Stomach smooth muscle (tissue), 2 donors: ENCODE data around the gene ARHGAP1.

ENCODE experiments used
- H3K27ac ChIP-seq: one replicate; pipeline ENCODE4 v1.7.0; 2013; ENCODE audit warnings: mild to moderate bottlenecking, low read length, inconsistent platforms
- H3K27me3 ChIP-seq, 2 donors: one replicate each; pipeline ENCODE4 v1.7.0; 2013; ENCODE audit warnings: low read length in 2 of 2; ENCODE audit not compliant: insufficient read depth in 2 of 2, control insufficient read depth in 1 of 2
- H3K36me3 ChIP-seq, 2 donors: one replicate each; pipeline ENCODE4 v1.7.0; 2013; ENCODE audit warnings: low read length in 2 of 2; ENCODE audit not compliant: control insufficient read depth in 2 of 2, insufficient read depth in 2 of 2
- H3K4me1 ChIP-seq: one replicate; pipeline ENCODE4 v1.7.0; 2013; ENCODE audit warnings: low read length; ENCODE audit not compliant: control insufficient read depth, insufficient read depth
- H3K4me3 ChIP-seq, 2 donors: one replicate each; pipeline ENCODE4 v1.7.0; 2013; ENCODE audit warnings: low read length in 2 of 2
- H3K9ac ChIP-seq, 2 donors: one replicate each; pipeline ENCODE4 v1.7.0; 2013; ENCODE audit warnings: low read length in 2 of 2, mild to moderate bottlenecking in 1 of 2
- H3K9me3 ChIP-seq, 2 donors: one replicate each; pipeline ENCODE4 v1.7.0; 2013; ENCODE audit warnings: low read length in 2 of 2; ENCODE audit not compliant: control insufficient read depth in 2 of 2
- donor health status: healthy.
- donor health status: Pancreatic carcinoma.

The ARHGAP1 gene

DNA sequence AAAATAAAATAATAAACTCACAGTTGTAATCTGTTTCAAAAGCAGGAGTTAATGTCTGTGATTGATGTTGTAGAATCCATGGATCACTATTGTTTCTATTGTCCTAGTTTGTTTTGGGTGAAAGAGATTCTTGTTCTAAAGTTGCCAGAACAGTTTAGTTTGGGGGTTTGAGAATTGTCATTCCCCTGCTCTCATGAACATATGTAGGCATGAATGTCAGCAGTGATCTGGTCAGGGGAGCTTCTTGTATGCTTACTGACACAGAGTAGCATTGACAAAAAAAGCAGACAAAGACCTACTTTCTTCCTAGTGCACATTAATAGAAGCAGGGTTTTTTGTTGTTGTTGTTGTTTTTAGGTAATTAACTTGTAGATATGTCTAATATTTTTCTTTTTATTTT, 38.6 kb downstream of the ARHGAP1 start:
- H3K27me3 ChIP-seq, result no peaks in the 10 kb centered on the region
- H3K36me3 ChIP-seq, result peaks cover 45 to 52% of the 10 kb centered on the region in 2 donors
- no peaks in the 10 kb centered on the region for H3K9me3 ChIP-seq
- no peak overlapping the region for H3K27ac ChIP-seq
- peaks cover 2% of the 10 kb centered on the region for H3K4me1 ChIP-seq
- no peak overlapping the region for H3K4me3 ChIP-seq
- H3K9ac ChIP-seq, result no peak overlapping the region

DNA sequence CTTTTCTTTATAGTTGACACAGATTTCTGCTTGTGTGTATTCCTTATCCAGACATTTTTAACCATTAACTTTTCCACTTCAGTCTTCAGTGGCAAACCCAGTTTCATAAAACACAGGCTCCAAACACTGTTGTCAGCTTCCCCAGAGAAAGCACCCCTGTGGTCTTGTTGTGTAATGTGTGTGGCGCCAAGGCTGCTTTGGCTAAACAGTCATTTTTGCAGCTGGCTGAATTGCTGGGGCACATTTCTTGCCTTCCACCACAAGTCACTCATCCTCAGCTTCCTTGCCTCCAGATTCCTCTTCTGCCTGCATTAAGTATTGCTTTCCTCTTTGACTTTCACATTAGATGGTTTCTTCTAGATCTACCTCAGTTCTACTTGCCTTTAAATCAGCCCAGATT, 40.5 kb downstream of the ARHGAP1 start:
- Histone ChIP-seq H3K4me3 (no peak overlapping the region), H3K36me3 (peaks cover 41 to 48% of the 10 kb centered on the region in 2 donors), H3K27me3 (no peaks in the 10 kb centered on the region), H3K27ac (no peak overlapping the region), H3K9me3 (no peaks in the 10 kb centered on the region), H3K9ac (no peak overlapping the region), H3K4me1 (peaks cover 2% of the 10 kb centered on the region)

DNA sequence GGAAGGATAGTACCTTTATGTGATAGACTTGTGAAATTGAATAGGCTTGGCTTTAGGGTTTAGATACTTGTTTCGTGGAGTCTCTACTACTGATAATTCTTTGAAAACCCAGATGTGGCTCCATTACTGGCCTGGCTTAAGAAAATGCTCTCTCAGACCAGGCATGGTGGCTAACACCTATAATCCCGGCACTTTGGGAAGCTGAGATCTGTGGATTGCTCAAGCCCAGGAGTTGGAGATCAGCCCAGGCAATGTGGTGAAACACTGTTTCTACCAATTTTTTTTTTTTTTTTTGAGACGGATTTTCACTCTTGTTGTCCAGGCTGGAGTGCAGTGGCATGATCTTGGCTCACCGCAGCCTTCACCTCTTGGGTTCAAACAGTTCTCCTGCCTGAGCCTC, 42.2 kb downstream of the ARHGAP1 start:
- no peaks in the 10 kb centered on the region for H3K27me3 ChIP-seq
- H3K9me3 ChIP-seq, result no peaks in the 10 kb centered on the region
- no peak overlapping the region for H3K4me3 ChIP-seq
- H3K27ac ChIP-seq, result no peak overlapping the region
- H3K9ac ChIP-seq, result no peak overlapping the region
- H3K36me3 ChIP-seq, result peaks cover 37 to 48% of the 10 kb centered on the region in 2 donors
- H3K4me1 ChIP-seq, result peaks cover 1% of the 10 kb centered on the region

DNA sequence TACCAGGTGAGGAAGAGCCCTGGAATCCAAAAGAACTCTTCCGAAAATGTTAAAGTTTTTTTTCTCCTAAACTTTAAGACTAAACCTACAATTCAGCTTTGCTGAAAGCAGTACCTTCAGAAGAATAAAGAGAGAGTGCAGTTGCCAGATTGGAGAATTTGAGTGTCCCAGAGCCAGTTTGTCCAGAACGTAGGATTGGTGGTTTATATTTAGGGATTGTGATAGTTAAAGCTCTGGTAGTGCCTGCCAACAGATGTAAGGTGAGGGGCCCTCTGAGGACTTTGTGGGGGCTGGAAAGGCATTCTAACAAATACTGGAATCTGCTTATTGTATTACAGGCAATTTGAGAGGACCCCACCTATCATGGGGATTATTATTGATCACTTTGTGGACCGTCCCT, 43.2 kb downstream of the ARHGAP1 start:
- H3K27ac ChIP-seq, result no peak overlapping the region
- no peaks in the 10 kb centered on the region for H3K4me1 ChIP-seq

DNA sequence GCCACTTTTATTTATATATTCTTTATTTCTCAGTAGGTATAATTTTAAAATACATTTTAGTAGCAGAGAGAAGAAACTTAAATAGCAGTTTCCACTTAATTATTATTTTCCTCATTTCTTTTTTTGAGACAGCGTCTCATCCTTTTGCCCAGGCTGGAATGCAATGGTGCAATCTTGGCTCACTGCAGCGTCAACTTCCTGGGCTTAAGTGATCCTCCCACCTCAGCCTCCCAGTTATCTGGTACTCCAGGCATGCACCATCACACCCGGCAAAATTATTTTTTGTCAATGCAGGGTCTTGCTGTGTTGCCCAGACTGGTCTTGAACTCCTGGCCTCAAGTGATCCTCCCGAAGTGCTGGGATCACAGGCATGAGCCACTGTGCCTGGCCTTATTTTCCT, 44.8 kb downstream of the ARHGAP1 start:
- H3K4me3 ChIP-seq, result no peak overlapping the region
- no peaks in the 10 kb centered on the region for H3K9me3 ChIP-seq
- no peaks in the 10 kb centered on the region for H3K4me1 ChIP-seq
- H3K27ac ChIP-seq, result no peak overlapping the region
- H3K9ac ChIP-seq, result no peak overlapping the region
- peaks cover 37 to 50% of the 10 kb centered on the region in 2 donors for H3K36me3 ChIP-seq
- H3K27me3 ChIP-seq, result no peaks in the 10 kb centered on the region

More for the DNA sequence above, 43.2 kb downstream of the ARHGAP1 start:
- peaks cover 33 to 44% of the 10 kb centered on the region in 2 donors for H3K36me3 ChIP-seq
- no peaks in the 10 kb centered on the region for H3K9me3 ChIP-seq
- H3K4me3 ChIP-seq, result no peak overlapping the region
- H3K9ac ChIP-seq, result no peak overlapping the region
- no peaks in the 10 kb centered on the region for H3K27me3 ChIP-seq

DNA sequence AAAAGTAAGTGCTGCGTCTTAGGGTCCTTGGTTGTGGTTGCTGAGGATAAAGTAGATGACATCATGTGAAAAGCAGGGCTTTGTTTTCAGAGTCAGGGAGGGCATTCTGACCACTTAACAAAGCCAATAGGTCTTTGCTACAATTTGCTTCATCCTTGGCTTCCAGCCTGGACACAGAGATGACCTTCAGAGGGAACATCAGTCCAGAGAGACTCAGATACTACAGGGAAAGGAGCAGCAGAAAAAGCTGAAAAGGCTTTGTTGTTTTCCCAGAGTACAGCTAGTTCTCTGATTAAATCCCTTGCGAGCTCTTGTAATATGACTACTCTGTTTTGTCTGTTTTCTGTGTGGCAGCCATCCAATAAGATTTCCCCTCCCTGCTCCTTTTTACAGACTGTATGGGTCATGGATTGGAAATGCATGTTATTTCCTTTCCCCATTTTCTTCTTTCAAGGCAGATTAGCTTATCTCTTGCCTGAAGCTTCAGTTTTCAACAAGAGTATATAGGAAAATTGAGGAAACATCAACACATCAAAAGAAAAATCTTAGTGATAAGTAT, 51.2 kb downstream of the ARHGAP1 start:
- Histone ChIP-seq H3K36me3 (peaks cover 29 to 40% of the 10 kb centered on the region in 2 donors), H3K4me3 (no peak overlapping the region), H3K9me3 (no peaks in the 10 kb centered on the region), H3K4me1 (peaks cover 5% of the 10 kb centered on the region), H3K27ac (no peak overlapping the region), H3K9ac (no peak overlapping the region), H3K27me3 (no peaks in the 10 kb centered on the region)

DNA sequence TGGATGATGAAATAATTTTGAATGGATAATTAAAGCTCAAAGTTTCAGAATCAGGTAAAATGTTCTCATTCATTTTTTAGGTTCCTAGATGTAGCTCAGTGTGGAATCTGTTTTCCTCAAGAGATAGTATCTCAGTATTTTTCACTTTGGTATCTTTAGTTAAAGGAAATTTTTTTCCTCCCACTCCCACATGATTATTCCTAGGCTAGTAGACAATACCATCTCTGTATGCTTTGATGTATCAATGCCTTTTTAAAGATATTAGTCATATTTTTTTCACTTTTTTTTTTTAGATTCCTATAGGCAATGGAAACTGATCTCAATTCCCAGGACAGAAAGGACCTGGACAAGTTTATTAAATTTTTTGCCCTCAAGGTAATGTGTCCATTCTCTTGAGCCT, 56.4 kb downstream of the ARHGAP1 start:
- H3K27me3 ChIP-seq, result no peaks in the 10 kb centered on the region
- no peak overlapping the region for H3K9ac ChIP-seq
- no peaks in the 10 kb centered on the region for H3K9me3 ChIP-seq
- peaks cover 2% of the 10 kb centered on the region for H3K4me1 ChIP-seq
- H3K4me3 ChIP-seq, result no peak overlapping the region
- H3K36me3 ChIP-seq, result peaks cover 16 to 26% of the 10 kb centered on the region in 2 donors
- no peak overlapping the region for H3K27ac ChIP-seq

DNA sequence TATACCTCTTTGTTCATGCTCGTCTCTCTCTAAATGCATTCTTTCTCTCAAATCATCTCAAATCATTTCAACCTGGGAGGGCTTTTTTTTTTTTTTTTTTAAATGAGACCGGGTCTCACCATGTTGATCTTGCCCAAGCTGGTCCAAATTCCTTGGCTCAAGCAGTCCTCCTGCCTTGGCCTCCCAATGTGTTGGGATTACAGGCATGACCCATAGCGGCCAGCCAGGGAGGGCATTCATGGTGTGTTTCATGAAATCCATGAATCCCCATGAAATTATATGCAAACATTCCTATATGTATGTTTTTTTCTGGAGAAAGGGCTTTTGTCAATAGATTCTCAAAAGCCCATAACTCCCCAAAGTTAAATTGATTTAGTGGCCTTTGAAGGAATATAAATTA, 56.9 kb downstream of the ARHGAP1 start:
- Histone ChIP-seq H3K27me3 (no peaks in the 10 kb centered on the region), H3K4me1 (peaks cover 2% of the 10 kb centered on the region), H3K27ac (no peak overlapping the region), H3K36me3 (peaks cover 16 to 26% of the 10 kb centered on the region in 2 donors), H3K9me3 (no peaks in the 10 kb centered on the region), H3K4me3 (no peak overlapping the region), H3K9ac (no peak overlapping the region)

DNA sequence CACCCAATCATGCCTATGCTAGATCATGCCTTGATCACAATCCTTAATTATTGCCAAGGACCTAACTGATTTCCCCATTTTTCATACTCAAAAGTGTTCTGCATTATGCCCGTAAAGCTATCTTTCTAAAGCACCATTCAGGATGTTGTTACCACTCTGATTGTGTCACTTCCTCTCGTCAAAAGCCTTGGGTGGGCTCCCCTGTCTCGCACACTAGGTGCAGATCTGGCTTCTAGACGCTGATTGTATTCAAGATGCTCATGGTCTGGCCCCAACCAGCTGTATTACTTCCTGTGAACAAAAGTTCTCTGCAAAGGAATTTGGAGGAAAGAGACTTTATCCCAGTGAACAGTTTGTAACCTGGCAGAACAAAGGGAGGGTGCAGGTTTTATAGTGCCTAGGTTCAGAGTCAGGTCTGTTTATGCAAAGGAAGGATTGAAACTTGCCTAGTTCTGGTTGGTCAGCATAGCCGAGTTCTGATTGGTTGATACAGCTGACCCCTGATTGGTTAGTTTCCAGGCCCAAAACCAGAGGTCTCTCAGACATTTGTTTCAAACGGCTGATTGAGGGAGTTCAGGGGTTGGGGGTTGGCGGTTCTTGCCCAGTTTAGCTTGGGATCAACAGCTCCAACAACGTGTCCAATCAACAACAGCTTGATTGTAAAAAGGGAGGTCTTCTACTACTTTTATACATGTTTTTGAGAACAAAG, 57.6 kb downstream of the ARHGAP1 start:
- no peaks in the 10 kb centered on the region for H3K9me3 ChIP-seq
- no peak overlapping the region for H3K9ac ChIP-seq
- peaks cover 15 to 25% of the 10 kb centered on the region in 2 donors for H3K36me3 ChIP-seq
- no peak overlapping the region for H3K4me3 ChIP-seq
- H3K4me1 ChIP-seq, result peaks cover 2% of the 10 kb centered on the region
- H3K27me3 ChIP-seq, result no peaks in the 10 kb centered on the region
- H3K27ac ChIP-seq, result no peak overlapping the region

DNA sequence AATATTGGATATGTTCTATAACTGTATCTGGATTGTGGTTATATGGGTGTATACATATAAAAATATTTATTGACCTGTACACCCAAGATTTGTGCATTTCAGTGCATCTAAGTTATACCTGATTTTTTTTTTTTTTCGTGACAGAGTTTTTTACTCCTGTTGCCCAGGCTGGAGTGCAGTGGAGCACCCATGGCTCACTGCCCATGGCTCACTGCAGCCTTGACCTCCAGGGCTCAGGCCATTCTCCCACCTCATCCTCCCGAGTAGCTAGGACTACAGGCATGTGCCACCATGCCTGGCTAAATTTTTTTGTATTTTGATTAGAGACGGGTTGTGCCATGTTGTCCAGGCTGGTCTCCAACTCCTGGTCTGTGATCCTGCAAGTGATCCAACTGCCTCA, 58.8 kb downstream of the ARHGAP1 start:
- Histone ChIP-seq H3K27ac (no peak overlapping the region), H3K36me3 (peaks cover 12 to 18% of the 10 kb centered on the region in 2 donors), H3K4me1 (no peaks in the 10 kb centered on the region), H3K9me3 (no peaks in the 10 kb centered on the region), H3K27me3 (no peaks in the 10 kb centered on the region), H3K9ac (no peak overlapping the region), H3K4me3 (no peak overlapping the region)
